Measurements from ENCODE around the gene OLFM1. TPM values are rescaled to one million over a fixed set of nuclear protein-coding genes. Genes with fewer than 3 reads are reported as not detected.

The OLFM1 gene
- total RNA-seq, 4 donors from 2014 or later = 0.64 to 17.5 (median 10.9) TPM

DNA sequence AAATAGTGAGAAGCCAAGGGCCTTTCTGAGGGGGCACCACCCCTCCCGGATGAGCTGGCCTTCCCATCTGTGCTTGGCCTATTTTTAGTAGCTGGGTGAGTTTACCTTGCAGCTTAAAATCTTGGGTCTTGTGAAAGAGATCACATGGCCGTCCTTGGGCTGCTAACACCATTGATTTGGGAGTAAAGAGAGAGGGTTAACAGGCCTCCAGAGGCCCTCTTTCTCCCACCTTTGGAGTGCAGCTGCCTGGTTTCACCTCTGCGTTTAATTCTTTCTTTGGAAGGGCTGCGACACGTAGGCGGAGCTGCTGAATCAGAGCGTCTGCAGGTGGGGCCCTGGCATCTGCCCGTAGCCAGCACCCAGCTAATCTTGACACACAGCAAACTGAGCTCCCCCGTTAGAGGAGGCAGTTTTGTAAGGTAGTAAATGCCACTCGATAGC lies 12.8 kb downstream of the OLFM1 start:
- Histone ChIP-seq H3K4me1 (peaks cover 0 to 18% (median 0%) of the 10 kb centered on the region in 3 donors), H3K4me3 (no peak overlapping the region), H3K27me3 (peaks cover 0 to 34% (median 0%) of the 10 kb centered on the region in 4 donors), H3K9me3 (no peaks in the 10 kb centered on the region), H3K27ac (no peak overlapping the region), H3K36me3 (peaks cover 0 to 20% (median 0%) of the 10 kb centered on the region in 3 donors)
- TF ChIP-seq POLR2A (IDR thresholded peaks at IDR 0.05) = no peak
- TF ChIP-seq, protein P1, sequence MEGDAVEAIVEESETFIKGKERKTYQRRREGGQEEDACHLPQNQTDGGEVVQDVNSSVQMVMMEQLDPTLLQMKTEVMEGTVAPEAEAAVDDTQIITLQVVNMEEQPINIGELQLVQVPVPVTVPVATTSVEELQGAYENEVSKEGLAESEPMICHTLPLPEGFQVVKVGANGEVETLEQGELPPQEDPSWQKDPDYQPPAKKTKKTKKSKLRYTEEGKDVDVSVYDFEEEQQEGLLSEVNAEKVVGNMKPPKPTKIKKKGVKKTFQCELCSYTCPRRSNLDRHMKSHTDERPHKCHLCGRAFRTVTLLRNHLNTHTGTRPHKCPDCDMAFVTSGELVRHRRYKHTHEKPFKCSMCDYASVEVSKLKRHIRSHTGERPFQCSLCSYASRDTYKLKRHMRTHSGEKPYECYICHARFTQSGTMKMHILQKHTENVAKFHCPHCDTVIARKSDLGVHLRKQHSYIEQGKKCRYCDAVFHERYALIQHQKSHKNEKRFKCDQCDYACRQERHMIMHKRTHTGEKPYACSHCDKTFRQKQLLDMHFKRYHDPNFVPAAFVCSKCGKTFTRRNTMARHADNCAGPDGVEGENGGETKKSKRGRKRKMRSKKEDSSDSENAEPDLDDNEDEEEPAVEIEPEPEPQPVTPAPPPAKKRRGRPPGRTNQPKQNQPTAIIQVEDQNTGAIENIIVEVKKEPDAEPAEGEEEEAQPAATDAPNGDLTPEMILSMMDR (IDR thresholded peaks at IDR 0.05) = no peak
- WGBS, 2 donors = 20 to 59% methylated on average over 4 to 8 of the region's 10 CpGs
- DNase-seq = no peak
- intact Hi-C loops (cut with DNase I) = no loop called here

- Histone ChIP-seq H3K27me3 (peaks cover 0 to 40% (median 0%) of the 10 kb centered on the region in 4 donors), H3K9me3 (no peaks in the 10 kb centered on the region), H3K27ac (no peak overlapping the region), H3K4me3 (no peak overlapping the region), H3K36me3 (peaks cover 0 to 18% (median 0%) of the 10 kb centered on the region in 3 donors), H3K4me1 (peaks cover 0 to 18% (median 0%) of the 10 kb centered on the region in 3 donors)
- no peak for DNase-seq
- 42 to 86% methylated on average over 1 to 10 of the region's 10 CpGs for WGBS, 2 donors
- intact Hi-C loops (cut with DNase I) = no loop called here
- no peak for TF ChIP-seq POLR2A (IDR thresholded peaks at IDR 0.05)
- TF ChIP-seq, protein P1 (IDR thresholded peaks at IDR 0.05) = no peak
Observed at GRCh38 chr9:135100725-135101410, 13.4 kb downstream of the OLFM1 start.

- 50 to 93% methylated on average over 2 of the region's 11 CpGs for WGBS, 2 donors
- peaks cover 0 to 18% (median 0%) of the 10 kb centered on the region in 3 donors for H3K4me1 ChIP-seq
- peaks cover 0 to 12% (median 0%) of the 10 kb centered on the region in 3 donors for H3K36me3 ChIP-seq
- peaks cover 0 to 46% (median 0%) of the 10 kb centered on the region in 4 donors for H3K27me3 ChIP-seq
- no peaks in the 10 kb centered on the region for H3K9me3 ChIP-seq
- TF ChIP-seq POLR2A (IDR thresholded peaks at IDR 0.05) = no peak
- TF ChIP-seq, protein P1 (IDR thresholded peaks at IDR 0.05) = no peak
- H3K4me3 ChIP-seq = no peak overlapping the region
- DNase-seq = no peak
- intact Hi-C loops (cut with DNase I) = no loop called here
- no peak overlapping the region for H3K27ac ChIP-seq
Observed at GRCh38 chr9:135101486-135101885, 14.0 kb downstream of the OLFM1 start.

- no peak for TF ChIP-seq POLR2A (IDR thresholded peaks at IDR 0.05)
- intact Hi-C loops (cut with DNase I) = no loop called here
- Histone ChIP-seq H3K27ac (no peak overlapping the region), H3K9me3 (no peaks in the 10 kb centered on the region), H3K4me1 (peaks cover 0 to 18% (median 0%) of the 10 kb centered on the region in 3 donors), H3K4me3 (no peak overlapping the region), H3K36me3 (peaks cover 0 to 8% (median 0%) of the 10 kb centered on the region in 3 donors), H3K27me3 (peaks cover 0 to 51% (median 0%) of the 10 kb centered on the region in 4 donors)
- WGBS, 2 donors = 80 to 85% methylated on average over 1 to 6 of the region's 8 CpGs
- no peak for DNase-seq
Observed at GRCh38 chr9:135101926-135102325, 14.5 kb downstream of the OLFM1 start.

- Histone ChIP-seq H3K27me3 (peaks cover 0 to 55% (median 0%) of the 10 kb centered on the region in 4 donors), H3K9me3 (no peaks in the 10 kb centered on the region), H3K4me1 (peaks cover 0 to 18% (median 0%) of the 10 kb centered on the region in 3 donors), H3K27ac (no peak overlapping the region), H3K4me3 (no peak overlapping the region), H3K36me3 (peaks cover 0 to 6% (median 0%) of the 10 kb centered on the region in 3 donors)
- WGBS, 2 donors = 77 to 83% methylated on average over 7 to 9 of the region's 12 CpGs
- DNase-seq = no peak
- TF ChIP-seq POLR2A (IDR thresholded peaks at IDR 0.05) = no peak
- TF ChIP-seq, protein P1 (IDR thresholded peaks at IDR 0.05) = no peak
- intact Hi-C loops (cut with DNase I) = no loop called here
Observed at GRCh38 chr9:135102331-135102730, 14.9 kb downstream of the OLFM1 start.

Measured in esophagus squamous epithelium (tissue), 5 donors.